OCI-LY1 (cell line): Measurements from ENCODE around the gene ITGA7.

Experiments
- H2AFZ ChIP-seq: fragments of 200-600 bp; sonication (generic), shearing (Covaris generic); 2 replicates; pipeline ENCODE4 v1.6.0; 2014; ENCODE audit warnings: antibody characterized with exemption, mild to moderate bottlenecking, low read length
- H3F3A ChIP-seq: fragments of 200-600 bp; sonication (generic), shearing (Covaris generic); 2 replicates; pipeline ENCODE4 v1.6.0; 2014; ENCODE audit warnings: mild to moderate bottlenecking, antibody characterized with exemption, low read length, moderate library complexity; ENCODE audit not compliant: insufficient read depth
- H3K27ac ChIP-seq: fragments of 200-600 bp; sonication (generic); 2 replicates; pipeline ENCODE4 v1.5.1; 2014; ENCODE audit warnings: low read length, mixed run types, mild to moderate bottlenecking, low read depth; ENCODE audit not compliant: poor library complexity, severe bottlenecking
- H3K27me3 ChIP-seq: fragments of 200-600 bp; sonication (generic); 2 replicates; pipeline ENCODE4 v1.6.0; 2014; ENCODE audit warnings: antibody characterized with exemption, mild to moderate bottlenecking, low read length, moderate library complexity; ENCODE audit not compliant: insufficient read depth
- H3K36me3 ChIP-seq: fragments of 200-600 bp; sonication (generic); 2 replicates; pipeline ENCODE4 v1.6.1; 2014; ENCODE audit warnings: mild to moderate bottlenecking, antibody characterized with exemption, low read length, moderate library complexity, mixed read lengths; ENCODE audit not compliant: insufficient read depth
- H3K4me1 ChIP-seq: fragments of 200-600 bp; sonication (generic); 2 replicates; pipeline ENCODE4 v1.5.1; 2014; ENCODE audit warnings: mild to moderate bottlenecking, low read length, moderate library complexity; ENCODE audit not compliant: insufficient read depth, severe bottlenecking
- H3K4me2 ChIP-seq: fragments of 200-600 bp; sonication (generic), shearing (Covaris generic); 2 replicates; pipeline ENCODE4 v1.6.1; 2014; ENCODE audit warnings: low read length
- H3K4me3 ChIP-seq: fragments of 200-600 bp; sonication (generic); 2 replicates; pipeline ENCODE4 v1.5.1; 2014; ENCODE audit warnings: low read length, low read depth, mild to moderate bottlenecking, mixed read lengths; ENCODE audit not compliant: poor library complexity, severe bottlenecking
- H3K79me2 ChIP-seq: fragments of 200-600 bp; shearing (Covaris generic); 2 replicates; pipeline ENCODE4 v1.6.1; 2016; ENCODE audit warnings: mixed run types, low read length, mixed read lengths; ENCODE audit not compliant: insufficient read depth
- H3K9ac ChIP-seq: fragments of 200-600 bp; sonication (generic), shearing (Covaris generic); 2 replicates; pipeline ENCODE4 v1.6.1; 2014; ENCODE audit warnings: mild to moderate bottlenecking, low read length, mixed read lengths
- H3K9me2 ChIP-seq: fragments of 200-600 bp; sonication (generic), shearing (Covaris generic); 2 replicates; pipeline ENCODE4 v1.6.1; 2014; ENCODE audit warnings: low read depth, mild to moderate bottlenecking, low read length, mixed read lengths
- H3K9me3 ChIP-seq: fragments of 200-600 bp; shearing (Covaris generic); 2 replicates; pipeline ENCODE4 v1.6.1; 2014; ENCODE audit warnings: low read length, mixed read lengths
- H4K20me1 ChIP-seq: fragments of 200-600 bp; sonication (generic), shearing (Covaris generic); 2 replicates; pipeline ENCODE4 v1.6.0; 2016; ENCODE audit warnings: mild to moderate bottlenecking, low read length; ENCODE audit not compliant: insufficient read depth
- EZH2 ChIP-seq: fragments of 200-600 bp; sonication (generic), shearing (Covaris generic); IDR thresholded peaks from 2 replicates; pipeline ENCODE4 v1.8.0; 2017; ENCODE audit warnings: borderline replicate concordance, mixed run types, mild to moderate bottlenecking, antibody characterized with exemption, low read length, moderate library complexity, mixed read lengths
- TF ChIP-seq, protein P1 (sequence below): fragments of 200-600 bp; sonication (generic), shearing (Covaris generic); IDR thresholded peaks from 2 replicates; pipeline ENCODE4 v1.5.1; 2017; ENCODE audit warnings: mild to moderate bottlenecking, antibody characterized with exemption, low read length, moderate library complexity, mixed read lengths

Gene ITGA7

GRCh38 chr12:55658635-55659391, 48.9 kb downstream of the ITGA7 start:
- Histone ChIP-seq H3K79me2 (no peaks in the 10 kb centered on the region), H3K27me3 (no peaks in the 10 kb centered on the region), H4K20me1 (no peaks in the 10 kb centered on the region), H3K4me1 (no peaks in the 10 kb centered on the region), H3K9ac (no peak overlapping the region), H3K9me3 (no peaks in the 10 kb centered on the region), H3K4me3 (no peak overlapping the region), H3K27ac (no peak overlapping the region), H3K36me3 (no peaks in the 10 kb centered on the region), H3K9me2 (no peaks in the 10 kb centered on the region), H3F3A (no peaks in the 10 kb centered on the region), H3K4me2 (no peak overlapping the region), H2AFZ (no peak overlapping the region)
- TF ChIP-seq, protein P1, sequence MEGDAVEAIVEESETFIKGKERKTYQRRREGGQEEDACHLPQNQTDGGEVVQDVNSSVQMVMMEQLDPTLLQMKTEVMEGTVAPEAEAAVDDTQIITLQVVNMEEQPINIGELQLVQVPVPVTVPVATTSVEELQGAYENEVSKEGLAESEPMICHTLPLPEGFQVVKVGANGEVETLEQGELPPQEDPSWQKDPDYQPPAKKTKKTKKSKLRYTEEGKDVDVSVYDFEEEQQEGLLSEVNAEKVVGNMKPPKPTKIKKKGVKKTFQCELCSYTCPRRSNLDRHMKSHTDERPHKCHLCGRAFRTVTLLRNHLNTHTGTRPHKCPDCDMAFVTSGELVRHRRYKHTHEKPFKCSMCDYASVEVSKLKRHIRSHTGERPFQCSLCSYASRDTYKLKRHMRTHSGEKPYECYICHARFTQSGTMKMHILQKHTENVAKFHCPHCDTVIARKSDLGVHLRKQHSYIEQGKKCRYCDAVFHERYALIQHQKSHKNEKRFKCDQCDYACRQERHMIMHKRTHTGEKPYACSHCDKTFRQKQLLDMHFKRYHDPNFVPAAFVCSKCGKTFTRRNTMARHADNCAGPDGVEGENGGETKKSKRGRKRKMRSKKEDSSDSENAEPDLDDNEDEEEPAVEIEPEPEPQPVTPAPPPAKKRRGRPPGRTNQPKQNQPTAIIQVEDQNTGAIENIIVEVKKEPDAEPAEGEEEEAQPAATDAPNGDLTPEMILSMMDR: no peak
- TF ChIP-seq EZH2: no peak

GRCh38 chr12:55658212-55658611, 49.5 kb downstream of the ITGA7 start:
- Histone ChIP-seq H3K27ac (no peak overlapping the region), H4K20me1 (no peaks in the 10 kb centered on the region), H2AFZ (no peak overlapping the region), H3K4me1 (no peaks in the 10 kb centered on the region), H3K9me2 (no peaks in the 10 kb centered on the region), H3K79me2 (no peaks in the 10 kb centered on the region), H3K9ac (no peak overlapping the region), H3F3A (no peaks in the 10 kb centered on the region), H3K36me3 (no peaks in the 10 kb centered on the region), H3K9me3 (no peaks in the 10 kb centered on the region), H3K27me3 (no peaks in the 10 kb centered on the region), H3K4me3 (no peak overlapping the region), H3K4me2 (no peak overlapping the region)
- TF ChIP-seq EZH2: no peak
- TF ChIP-seq, protein P1: no peak

DNA sequence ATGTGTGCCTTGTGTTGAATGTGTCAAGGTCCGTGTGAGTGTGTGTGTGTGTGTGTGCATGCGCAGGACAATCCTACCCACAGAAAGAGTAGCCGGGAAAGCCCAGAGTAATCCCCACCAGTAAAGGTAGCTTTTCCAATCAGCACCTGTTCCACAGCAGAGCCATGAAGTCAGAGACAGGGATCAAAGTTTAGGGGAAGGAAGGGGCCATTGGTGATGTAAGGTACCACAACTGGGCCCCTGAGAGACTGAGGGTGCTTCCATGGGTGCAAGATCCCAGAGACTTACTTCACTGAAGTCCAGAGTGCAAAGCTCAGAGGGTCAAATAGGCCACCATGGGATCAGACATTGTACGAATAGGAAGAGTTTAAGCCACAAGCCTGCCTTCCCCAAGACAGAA, 50.5 kb downstream of the ITGA7 start:
- Histone ChIP-seq H3K4me3 (no peak overlapping the region), H3K9ac (no peak overlapping the region), H3K4me2 (no peak overlapping the region), H3K79me2 (no peaks in the 10 kb centered on the region), H3K36me3 (no peaks in the 10 kb centered on the region), H3K9me3 (no peaks in the 10 kb centered on the region), H3F3A (no peaks in the 10 kb centered on the region), H3K4me1 (no peaks in the 10 kb centered on the region), H2AFZ (no peak overlapping the region), H3K27me3 (no peaks in the 10 kb centered on the region), H3K27ac (no peak overlapping the region), H3K9me2 (no peaks in the 10 kb centered on the region), H4K20me1 (no peaks in the 10 kb centered on the region)
- TF ChIP-seq, protein P1: no peak
- no peak for TF ChIP-seq EZH2
